ENCODE results near the gene SLC4A9.

DNA sequence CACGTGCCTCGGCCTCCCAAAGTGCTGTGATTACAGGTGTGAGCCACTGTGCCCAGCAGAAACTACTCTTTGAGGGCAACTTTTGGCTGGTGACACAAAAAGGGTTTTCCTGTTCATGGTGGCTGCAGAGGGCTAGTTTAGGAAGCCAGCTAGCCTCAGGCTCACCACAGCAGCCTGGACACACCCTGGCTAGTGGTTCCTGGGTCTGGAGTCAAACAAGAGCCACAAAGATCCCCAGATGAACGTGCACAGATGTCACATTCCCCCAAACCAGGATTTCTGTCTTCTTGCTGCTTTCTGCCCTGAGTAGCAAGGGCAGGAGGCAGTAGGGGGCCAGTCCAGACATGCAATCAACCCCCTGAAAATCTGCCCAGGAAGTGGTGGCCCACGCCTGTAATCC is 20.4 kb upstream of the SLC4A9 start:
- no peak for TF ChIP-seq PPARA (CRISPR knock-in tag; IDR thresholded peaks at IDR 0.05; ENCODE audit: borderline replicate concordance)
- no peak for TF ChIP-seq SNAI2 (CRISPR knock-in tag; IDR thresholded peaks at IDR 0.05)
- TF ChIP-seq GLIS3 (CRISPR knock-in tag; IDR thresholded peaks at IDR 0.05): no peak
- no peak for TF ChIP-seq PATZ1 (CRISPR knock-in tag; IDR thresholded peaks at IDR 0.05; ENCODE audit: borderline replicate concordance)
- TF ChIP-seq ISL1 (CRISPR knock-in tag; IDR thresholded peaks at IDR 0.05): no peak
- TF ChIP-seq RARB (CRISPR knock-in tag; IDR thresholded peaks at IDR 0.05): no peak
- TF ChIP-seq POU6F1 (CRISPR knock-in tag; IDR thresholded peaks at IDR 0.05; ENCODE audit: borderline replicate concordance, low read depth): no peak
